ENCODE results near the gene SLC22A17. TPM values are rescaled to one million over a fixed set of nuclear protein-coding genes. Genes with fewer than 3 reads are reported as not detected.

The SLC22A17 gene
- total and polyA plus RNA-seq, 2 of the 13 experiments (the other 11 are each of a cell fraction or from before 2014, with no cell fraction given) = 0.95 to 1.1 TPM

DNA sequence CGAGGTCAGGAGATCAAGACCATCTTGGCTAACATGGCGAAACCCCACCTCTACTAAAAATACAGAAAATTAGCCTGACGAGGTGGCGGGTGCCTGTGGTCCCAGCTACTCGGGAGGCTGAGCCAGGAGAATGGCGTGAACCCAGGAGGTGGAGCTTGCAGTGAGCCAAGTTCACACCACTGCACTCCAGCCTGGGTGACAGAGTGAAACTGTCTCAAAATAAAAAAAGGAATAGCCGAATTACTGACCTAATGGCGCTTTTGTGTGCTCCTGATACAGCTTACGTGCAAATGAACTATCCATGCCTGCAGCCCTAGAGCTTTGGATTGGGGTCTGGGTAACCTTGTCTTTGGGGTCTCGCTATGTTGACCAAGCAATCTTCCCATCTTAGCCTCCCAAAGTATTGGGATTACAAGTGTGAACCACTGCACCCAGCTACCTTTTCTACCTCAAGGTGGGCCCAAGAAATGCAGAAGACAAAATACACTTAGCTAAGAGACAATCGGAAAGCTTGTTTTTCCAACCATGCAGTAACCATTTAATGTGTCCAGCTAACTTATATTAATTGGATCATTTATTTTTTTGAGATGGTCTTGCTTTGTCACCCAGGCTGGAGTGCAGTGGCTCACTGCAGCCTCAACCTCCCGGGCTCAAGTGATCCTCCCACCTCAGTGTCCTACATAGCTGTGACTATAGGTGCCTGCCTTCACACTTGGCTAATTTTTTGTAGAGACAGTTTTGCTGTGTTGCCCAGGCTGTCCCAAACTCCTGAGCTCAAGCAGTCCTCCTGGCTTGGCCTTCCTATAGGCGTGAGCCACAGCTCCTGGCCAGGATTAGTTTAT, 26.0 kb downstream of the SLC22A17 start (continued):
- TF ChIP-seq, protein P1, sequence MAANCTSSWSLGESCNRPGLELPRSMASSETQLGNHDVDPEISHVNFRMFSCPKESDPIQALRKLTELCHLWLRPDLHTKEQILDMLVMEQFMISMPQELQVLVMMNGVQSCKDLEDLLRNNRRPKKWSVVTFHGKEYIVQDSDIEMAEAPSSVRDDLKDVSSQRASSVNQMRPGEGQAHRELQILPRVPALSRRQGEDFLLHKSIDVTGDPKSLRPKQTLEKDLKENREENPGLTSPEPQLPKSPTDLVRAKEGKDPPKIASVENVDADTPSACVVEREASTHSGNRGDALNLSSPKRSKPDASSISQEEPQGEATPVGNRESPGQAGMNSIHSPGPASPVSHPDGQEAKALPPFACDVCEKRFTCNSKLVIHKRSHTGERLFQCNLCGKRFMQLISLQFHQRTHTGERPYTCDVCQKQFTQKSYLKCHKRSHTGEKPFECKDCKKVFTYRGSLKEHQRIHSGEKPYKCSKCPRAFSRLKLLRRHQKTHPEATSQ (CRISPR knock-in tag; IDR thresholded peaks at IDR 0.05; ENCODE audit: borderline replicate concordance) = no peak
- TF ChIP-seq ZNF782 (CRISPR knock-in tag; IDR thresholded peaks at IDR 0.05; ENCODE audit: borderline replicate concordance) = 0 out of 2 replicates have a peak, but pooled peaks have one; percentile 29
- TF ChIP-seq SOX5 (CRISPR knock-in tag; IDR thresholded peaks at IDR 0.05; ENCODE audit: borderline replicate concordance) = no peak
- TF ChIP-seq HNF4A (CRISPR knock-in tag; IDR thresholded peaks at IDR 0.05) = no peak
- no peak for TF ChIP-seq MBNL3 (CRISPR knock-in tag; conservative IDR thresholded peaks at IDR 0.05)
- TF ChIP-seq CBX5 (CRISPR knock-in tag; IDR thresholded peaks at IDR 0.05; ENCODE audit: borderline replicate concordance) = no peak
- no peak for TF ChIP-seq CAMTA2 (CRISPR knock-in tag; IDR thresholded peaks at IDR 0.05; ENCODE audit: borderline replicate concordance)
- TF ChIP-seq, protein P2, sequence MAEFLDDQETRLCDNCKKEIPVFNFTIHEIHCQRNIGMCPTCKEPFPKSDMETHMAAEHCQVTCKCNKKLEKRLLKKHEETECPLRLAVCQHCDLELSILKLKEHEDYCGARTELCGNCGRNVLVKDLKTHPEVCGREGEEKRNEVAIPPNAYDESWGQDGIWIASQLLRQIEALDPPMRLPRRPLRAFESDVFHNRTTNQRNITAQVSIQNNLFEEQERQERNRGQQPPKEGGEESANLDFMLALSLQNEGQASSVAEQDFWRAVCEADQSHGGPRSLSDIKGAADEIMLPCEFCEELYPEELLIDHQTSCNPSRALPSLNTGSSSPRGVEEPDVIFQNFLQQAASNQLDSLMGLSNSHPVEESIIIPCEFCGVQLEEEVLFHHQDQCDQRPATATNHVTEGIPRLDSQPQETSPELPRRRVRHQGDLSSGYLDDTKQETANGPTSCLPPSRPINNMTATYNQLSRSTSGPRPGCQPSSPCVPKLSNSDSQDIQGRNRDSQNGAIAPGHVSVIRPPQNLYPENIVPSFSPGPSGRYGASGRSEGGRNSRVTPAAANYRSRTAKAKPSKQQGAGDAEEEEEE (CRISPR knock-in tag; IDR thresholded peaks at IDR 0.05; ENCODE audit: borderline replicate concordance) = no peak
- no peak for TF ChIP-seq AFF4 (CRISPR knock-in tag; IDR thresholded peaks at IDR 0.05)
- TF ChIP-seq, protein P3, sequence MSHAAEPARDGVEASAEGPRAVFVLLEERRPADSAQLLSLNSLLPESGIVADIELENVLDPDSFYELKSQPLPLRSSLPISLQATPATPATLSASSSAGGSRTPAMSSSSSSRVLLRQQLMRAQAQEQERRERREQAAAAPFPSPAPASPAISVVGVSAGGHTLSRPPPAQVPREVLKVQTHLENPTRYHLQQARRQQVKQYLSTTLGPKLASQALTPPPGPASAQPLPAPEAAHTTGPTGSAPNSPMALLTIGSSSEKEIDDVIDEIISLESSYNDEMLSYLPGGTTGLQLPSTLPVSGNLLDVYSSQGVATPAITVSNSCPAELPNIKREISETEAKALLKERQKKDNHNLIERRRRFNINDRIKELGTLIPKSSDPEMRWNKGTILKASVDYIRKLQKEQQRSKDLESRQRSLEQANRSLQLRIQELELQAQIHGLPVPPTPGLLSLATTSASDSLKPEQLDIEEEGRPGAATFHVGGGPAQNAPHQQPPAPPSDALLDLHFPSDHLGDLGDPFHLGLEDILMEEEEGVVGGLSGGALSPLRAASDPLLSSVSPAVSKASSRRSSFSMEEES (CRISPR knock-in tag; IDR thresholded peaks at IDR 0.05) = no peak
- no peak for TF ChIP-seq FOXA1 (IDR thresholded peaks at IDR 0.05)
- no peak for TF ChIP-seq FOXA1 (CRISPR knock-in tag; IDR thresholded peaks at IDR 0.05)
- TF ChIP-seq GTF3A (CRISPR knock-in tag; conservative IDR thresholded peaks at IDR 0.05) = no peak
- no peak for TF ChIP-seq ZNF335 (CRISPR knock-in tag; IDR thresholded peaks at IDR 0.05)
- TF ChIP-seq RCOR2 (CRISPR knock-in tag; IDR thresholded peaks at IDR 0.05) = no peak
- peak; percentile 25; the same call in 1 of the 2 replicates for TF ChIP-seq FOXJ3 (CRISPR knock-in tag; IDR thresholded peaks at IDR 0.05; ENCODE audit: borderline replicate concordance)
- no peak; the same call in 1 of the 2 replicates for TF ChIP-seq ARNT2 (CRISPR knock-in tag; IDR thresholded peaks at IDR 0.05; ENCODE audit: low read depth)
- TF ChIP-seq NR3C1 (CRISPR knock-in tag; IDR thresholded peaks at IDR 0.05) = no peak
- TF ChIP-seq GATAD1 (CRISPR knock-in tag; IDR thresholded peaks at IDR 0.05) = 0 out of 2 replicates have a peak, but pooled peaks have one; percentile 8
- TF ChIP-seq ZNF431 (CRISPR knock-in tag; IDR thresholded peaks at IDR 0.05; ENCODE audit: borderline replicate concordance, low read depth) = no peak
- TF ChIP-seq, protein P4, sequence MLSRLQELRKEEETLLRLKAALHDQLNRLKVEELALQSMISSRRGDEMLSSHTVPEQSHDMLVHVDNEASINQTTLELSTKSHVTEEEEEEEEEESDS (CRISPR knock-in tag; IDR thresholded peaks at IDR 0.05; ENCODE audit: borderline replicate concordance) = no peak
- TF ChIP-seq ZNF530 (CRISPR knock-in tag; IDR thresholded peaks at IDR 0.05; ENCODE audit: low read depth) = no peak
